GM12878 (cell line): Measurements from ENCODE around the gene TRIM46. TPM values are rescaled to one million over a fixed set of nuclear protein-coding genes. Genes with fewer than 3 reads are reported as not detected.

ENCODE experiments used
- ATAC-seq: fragments of 200-7000 bp; cut with Tn5 transposase; 3 replicates; pipeline ENCODE4 v1.9.1; 2020; ENCODE audit warnings: mild to moderate bottlenecking, moderate library complexity
- BruUV-seq: library from RNA; stranded (reverse); fragments of 400-500 nt; replicated peaks from 2 replicates; lab custom pipeline; 2021; lab: Mats Ljungman, UMichigan
- CTCF ChIA-PET: fragments of 300-600 bp; sonication (Branson Sonifier 250); formaldehyde crosslinking; extraction: SDS; loops from one replicate; lab custom pipeline; 2021; ENCODE audit warnings: inconsistent platforms; lab: Yijun Ruan, JAX
- POLR2A ChIA-PET: fragments of 350-600 bp; formaldehyde crosslinking; extraction: SDS; loops from one replicate; lab custom pipeline; 2021; ENCODE audit warnings: inconsistent platforms; lab: Charles Lee
- RAD21 ChIA-PET: fragments of 300-600 bp; sonication (Branson Sonifier 250); formaldehyde crosslinking; loops from one replicate; lab custom pipeline; 2023; ENCODE audit warnings: antibody characterized with exemption; ENCODE audit not compliant: unreplicated experiment; lab: Charles Lee
- SMC1A ChIA-PET: fragments of 300-600 bp; sonication (Branson Sonifier 250); formaldehyde crosslinking; loops from one replicate; lab custom pipeline; 2023; ENCODE audit not compliant: unreplicated experiment, uncharacterized antibody; lab: Charles Lee
- DNase-seq: peaks from one replicate; pipeline ENCODE4 v3.0.0-alpha.2; 2011; ENCODE audit warnings: low read depth, low spot score
- FAIRE-seq: peaks from 3 replicates; lab custom pipeline; 2011; peaks lifted over from hg19 to GRCh38; lab: Jason Lieb, UNC
- H2AFZ ChIP-seq: 2 replicates; pipeline ENCODE4 v1.6.0; 2011; ENCODE audit warnings: low read depth, low read length, control low read depth; ENCODE audit not compliant: control insufficient read depth
- H3K27ac ChIP-seq: 2 replicates; pipeline ENCODE4 v1.5.1; 2011; ENCODE audit warnings: control low read depth; ENCODE audit not compliant: control insufficient read depth, insufficient read depth
- H3K27me3 ChIP-seq, 2 experiments: replicated peaks in 1 of 2; 2 replicates each; pipeline versions ENCODE4 v1.6.0 to v1.6.1; 2011; ENCODE audit warnings: low read length in 1 of 2; ENCODE audit not compliant: control insufficient read depth in 2 of 2, insufficient read depth in 2 of 2
- H3K36me3 ChIP-seq, 2 experiments: 2 replicates each; pipeline ENCODE4 v1.5.1; 2011; ENCODE audit warnings: low read length in 1 of 2; ENCODE audit not compliant: control insufficient read depth in 2 of 2, insufficient read depth in 2 of 2
- H3K4me1 ChIP-seq: 2 replicates; pipeline ENCODE4 v1.6.1; 2011; ENCODE audit warnings: mild to moderate bottlenecking, low read length, moderate library complexity, mixed read lengths; ENCODE audit not compliant: control insufficient read depth, insufficient read depth
- H3K4me2 ChIP-seq: 2 replicates; pipeline ENCODE4 v1.6.0; 2011; ENCODE audit warnings: control low read depth; ENCODE audit not compliant: control insufficient read depth, insufficient read depth
- H3K4me3 ChIP-seq: fragments of 200-600 bp; sonication (generic); 2 replicates; pipeline ENCODE4 v1.5.1; 2016
- H3K79me2 ChIP-seq: 2 replicates; pipeline ENCODE4 v1.6.0; 2011; ENCODE audit warnings: low read length; ENCODE audit not compliant: control insufficient read depth, insufficient read depth
- H3K9ac ChIP-seq: 2 replicates; pipeline ENCODE4 v1.8.0; 2011; ENCODE audit warnings: low read length, control low read depth, mixed read lengths; ENCODE audit not compliant: control insufficient read depth, insufficient read depth
- H3K9me3 ChIP-seq: replicated peaks from 3 replicates; pipeline ENCODE4 v1.5.1; 2011; ENCODE audit warnings: mild to moderate bottlenecking, low read length; ENCODE audit not compliant: control insufficient read depth, insufficient read depth
- H4K20me1 ChIP-seq: 2 replicates; pipeline ENCODE4 v1.6.0; 2011; ENCODE audit not compliant: control insufficient read depth, insufficient read depth
- ASH2L ChIP-seq: fragments of 300-600, 200-600 bp; sonication (generic); IDR thresholded peaks from 2 replicates; pipeline ENCODE4 v1.6.1; 2017; ENCODE audit warnings: low read depth, mild to moderate bottlenecking, borderline replicate concordance
- BCL11A ChIP-seq: IDR thresholded peaks from 2 replicates; pipeline ENCODE4 v1.6.1; 2011; ENCODE audit warnings: low read depth, low read length
- CHD2 ChIP-seq: IDR thresholded peaks from 2 replicates; pipeline ENCODE4 v1.6.1; 2011; ENCODE audit warnings: low read depth, low read length, improper control_type of control experiment, borderline replicate concordance
- CREB1 ChIP-seq: IDR thresholded peaks from 2 replicates; pipeline ENCODE4 v1.6.1; 2012; ENCODE audit warnings: low read depth, mild to moderate bottlenecking, inconsistent platforms
- EED ChIP-seq: sonication (generic); IDR thresholded peaks from 2 replicates; pipeline ENCODE4 v1.6.1; 2016; ENCODE audit warnings: antibody characterized with exemption, low read depth
- FOXK2 ChIP-seq: fragments of 450-650 bp; IDR thresholded peaks from 2 replicates; pipeline ENCODE4 v1.6.1; 2017; ENCODE audit warnings: mild to moderate bottlenecking, moderate library complexity
- LARP7 ChIP-seq: fragments of 450-650 bp; IDR thresholded peaks from 2 replicates; pipeline ENCODE4 v1.6.1; 2017; ENCODE audit warnings: mild to moderate bottlenecking
- NR2F1 ChIP-seq: fragments of 450-650 bp; conservative IDR thresholded peaks from 2 replicates; pipeline ENCODE4 v1.6.1; 2017; ENCODE audit warnings: mild to moderate bottlenecking
- PBX3 ChIP-seq: IDR thresholded peaks from 2 replicates; pipeline ENCODE4 v1.6.1; 2011; ENCODE audit warnings: mild to moderate bottlenecking, low read depth, low read length, moderate library complexity; ENCODE audit not compliant: insufficient replicate concordance
- RAD21 ChIP-seq: IDR thresholded peaks from 2 replicates; pipeline ENCODE4 v1.6.1; 2011; ENCODE audit warnings: mild to moderate bottlenecking, low read depth, low read length, moderate library complexity; ENCODE audit not compliant: insufficient read depth
- RELA ChIP-seq: fragments of 450-650 bp; IDR thresholded peaks from 2 replicates; pipeline ENCODE4 v1.8.0; 2014; ENCODE audit warnings: borderline replicate concordance; ENCODE audit not compliant: partially characterized antibody
- SMAD5 ChIP-seq: IDR thresholded peaks from 2 replicates; pipeline ENCODE4 v1.6.1; 2016; ENCODE audit warnings: antibody characterized with exemption, low read depth
- STAT1 ChIP-seq: fragments of 450-650 bp; conservative IDR thresholded peaks from 2 replicates; pipeline ENCODE4 v1.6.1; 2014; ENCODE audit warnings: antibody characterized with exemption, mild to moderate bottlenecking
- SUPT20H ChIP-seq: IDR thresholded peaks from 2 replicates; pipeline ENCODE4 v1.6.1; 2011; ENCODE audit warnings: low read depth, mild to moderate bottlenecking, low read length, moderate library complexity, borderline replicate concordance; ENCODE audit not compliant: control insufficient read depth
- TCF12 ChIP-seq: IDR thresholded peaks from 2 replicates; pipeline ENCODE4 v1.6.1; 2011; ENCODE audit warnings: low read depth, mild to moderate bottlenecking, low read length
- ZBTB11 ChIP-seq: fragments of 450-650 bp; formaldehyde crosslinking; IDR thresholded peaks from 2 replicates; pipeline ENCODE4 v1.5.0; 2022; ENCODE audit warnings: mild to moderate bottlenecking, missing genetic modification characterization
- ZNF217 ChIP-seq: fragments of 450-650 bp; IDR thresholded peaks from 2 replicates; pipeline ENCODE4 v1.6.1; 2017; ENCODE audit warnings: antibody characterized with exemption, mild to moderate bottlenecking
- ZNF622 ChIP-seq: fragments of 450-650 bp; IDR thresholded peaks from 2 replicates; pipeline ENCODE4 v1.6.1; 2017; ENCODE audit warnings: mild to moderate bottlenecking, inconsistent platforms
- WGBS: methylation state at CpG from one replicate; pipeline ENCODE4 v1.1.6; 2016; ENCODE audit warnings: low lambda C conversion rate; ENCODE audit not compliant: insufficient replicate concordance, insufficient coverage; ENCODE audit errors: missing lambda C conversion rate; 5-methylcytosine and 5-hydroxymethylcytosine counted together
- in situ Hi-C: fragments of 300-500 bp; cut with MboI; formaldehyde crosslinking; loops from 9 replicates; pipeline ENCODE4 v1.14.3; 2018; ENCODE audit warnings: mixed read lengths
- intact Hi-C: fragments of 100-400 bp; cut with micrococcal nuclease; formaldehyde crosslinking; loops from one replicate; pipeline ENCODE4 v1.14.2; 2022; ENCODE audit not compliant: unreplicated experiment
- polyA plus RNA-seq, 11 experiments: library from polyadenylated mRNA; depleted of rRNA in 4 of 11; unstranded in 6 of 11; stranded (reverse) in 5 of 11; fragments of >200 nt; fragmentation: Nextera tagmentation in 4 of 11; fragmentation: Illumina TruSeq in 1 of 11; extraction: Ambion mirVana in 4 of 11; extraction: Trizol in 1 of 11; gene quantifications; 1 replicate in 1 of 11; 2 replicates in 10 of 11; pipeline versions ENCODE4 v1.2.1 to v1.2.3, GENCODE V29; 2011 to 2016; ENCODE audit warnings: inconsistent platforms in 2 of 11, missing spikeins in 2 of 11, low read depth in 1 of 11
- total RNA-seq, 4 experiments: library from RNA; depleted of rRNA in 3 of 4; stranded (reverse); fragments of >200 nt in 3 of 4; fragmentation: Illumina TruSeq in 1 of 4; extraction: Trizol in 1 of 4; gene quantifications; 2 replicates each; pipeline versions ENCODE4 v1.2.1 to v1.2.3, GENCODE V29; 2013 to 2021

TRIM46 gene
- total and polyA plus RNA-seq, 10 of the 15 experiments (the other 5 are each of a cell fraction or from before 2014, with no cell fraction given), result 0.08 to 3.1 (median 0.97) TPM

- Histone ChIP-seq H3K27me3 (peaks cover 14 to 24% of the 10 kb centered on the region in 2 experiments), H3K27ac (no peak overlapping the region), H4K20me1 (no peaks in the 10 kb centered on the region), H3K4me2 (no peak overlapping the region), H3K4me3 (no peak overlapping the region), H3K36me3 (no peaks in the 10 kb centered on the region), H3K9me3 (no peaks in the 10 kb centered on the region), H3K79me2 (no peaks in the 10 kb centered on the region), H3K9ac (no peak overlapping the region), H3K4me1 (peaks cover 14% of the 10 kb centered on the region)
- DNase-seq, result no peak
- no peak for FAIRE-seq
- ChIA-PET CTCF (interaction anchor here (0.6 to 1.2 kb wide), 6 partner anchors 8 to 123 kb away, joined by 3 to 4 read pairs (median 3); partner anchors contain the start of gene KRTCAP2), SMC1A (no interaction called here), POLR2A (interaction anchor here (0.7 to 1.5 kb wide), 2 partner anchors 9 to 78 kb away, joined by 3 to 4 read pairs; no protein-coding TSS in a partner anchor), RAD21 (interaction anchor here (0.9 to 1.1 kb wide), 3 partner anchors 40 to 44 kb away, joined by 3 to 5 read pairs (median 4); partner anchors contain the start of gene KRTCAP2)
- no peak for ATAC-seq
- intact Hi-C loops, result no loop called here
- 37% methylated on average over 14 of the region's 14 CpGs for WGBS
- in situ Hi-C loops, result no loop called here
- BruUV-seq, result no TSS peak
- no peak for TF ChIP-seq RAD21
- TF ChIP-seq SMAD5, result no peak
- no peak for TF ChIP-seq ZNF217
- TF ChIP-seq BCL11A, result no peak
- TF ChIP-seq NR2F1, result no peak
- no peak for TF ChIP-seq ZNF622
- no peak for TF ChIP-seq ASH2L
- no peak for TF ChIP-seq FOXK2
- no peak for TF ChIP-seq RELA
- TF ChIP-seq PBX3, result no peak
- TF ChIP-seq ZBTB11 (CRISPR knock-in tag), result no peak
- no peak for TF ChIP-seq SUPT20H
- no peak for TF ChIP-seq EED
- TF ChIP-seq TCF12, result no peak
- TF ChIP-seq CHD2, result no peak
- TF ChIP-seq CREB1, result no peak
- TF ChIP-seq STAT1, result no peak
- no peak for TF ChIP-seq LARP7
- TF ChIP-seq, all 136 proteins: peak for 0
- no peak overlapping the region for H2AFZ ChIP-seq
Measured at GRCh38 chr1:155128755-155129473, 44.7 kb upstream of the TRIM46 start.
